HFFc6 (cell line): ENCODE measurements around the gene NUFIP2. TPM values are rescaled to one million over a fixed set of nuclear protein-coding genes. Genes with fewer than 3 reads are reported as not detected.

ENCODE experiments used
- DNase-seq: peaks from one replicate; pipeline ENCODE4 v3.0.0-alpha.2; 2018
- H3K27ac Mint-ChIP-seq: 2 replicates; pipeline ENCODE4 v1.8.0; 2020; ENCODE audit warnings: mild to moderate bottlenecking, mixed read lengths
- H3K27me3 Mint-ChIP-seq: 2 replicates; pipeline ENCODE4 v1.8.0; 2021; ENCODE audit warnings: mild to moderate bottlenecking, moderate library complexity, mixed read lengths; ENCODE audit not compliant: insufficient read depth
- H3K36me3 Mint-ChIP-seq: 2 replicates; pipeline ENCODE4 v1.8.0; 2021; ENCODE audit warnings: low read depth, mixed read lengths
- H3K4me1 Mint-ChIP-seq: 2 replicates; pipeline ENCODE4 v1.8.0; 2020; ENCODE audit warnings: low read depth, mixed read lengths
- H3K4me3 Mint-ChIP-seq: 2 replicates; pipeline ENCODE4 v1.8.0; 2020; ENCODE audit warnings: mild to moderate bottlenecking, moderate library complexity, mixed read lengths
- H3K9me3 Mint-ChIP-seq: 2 replicates; pipeline ENCODE4 v1.8.0; 2020; ENCODE audit warnings: mild to moderate bottlenecking, mixed read lengths
- total RNA-seq, 6 experiments: library from RNA; stranded (reverse); fragmentation: NEBNext Ultra II Directional; extraction: Animal tissue kit (Norgen Biotek cat#: 25700); gene quantifications; 2 replicates in 1 of 6; 3 replicates in 5 of 6; pipeline ENCODE4 v1.2.3, GENCODE V29; 2021
- TF ChIP-seq, protein P1 (sequence below): fragments of 200-600 bp; sonication (generic); IDR thresholded peaks from 2 replicates; pipeline ENCODE4 v1.5.0; 2021; ENCODE audit warnings: antibody characterized with exemption, mild to moderate bottlenecking

The NUFIP2 gene
- total RNA-seq, 6 experiments from 2014 or later: 43.8 to 51.8 (median 49.9) TPM

DNA sequence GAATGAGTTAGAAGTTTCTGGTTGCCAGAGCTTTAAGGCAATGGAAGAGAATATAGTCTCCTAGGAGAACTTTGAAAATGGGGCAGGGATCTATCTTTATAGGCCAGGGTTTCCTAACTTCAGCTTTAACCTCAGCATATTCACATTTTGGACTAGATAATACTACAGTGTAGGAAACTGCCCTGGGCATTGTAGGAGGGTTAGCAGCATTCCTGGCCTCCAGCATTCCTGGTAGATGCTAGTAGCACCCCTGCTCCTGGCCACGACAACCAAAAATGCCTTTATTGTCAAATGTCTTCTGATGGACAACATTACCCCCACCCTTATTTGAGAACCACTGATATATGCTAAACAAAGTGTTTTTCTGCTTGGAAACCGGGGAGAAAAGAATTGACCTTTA, 86.0 kb downstream of the NUFIP2 start:
- Mint-ChIP-seq H3K27me3 (peaks cover 8% of the 10 kb centered on the region), H3K27ac (no peak overlapping the region), H3K4me1 (peaks cover 14% of the 10 kb centered on the region), H3K36me3 (no peaks in the 10 kb centered on the region), H3K9me3 (no peaks in the 10 kb centered on the region), H3K4me3 (no peak overlapping the region)
- TF ChIP-seq, protein P1, sequence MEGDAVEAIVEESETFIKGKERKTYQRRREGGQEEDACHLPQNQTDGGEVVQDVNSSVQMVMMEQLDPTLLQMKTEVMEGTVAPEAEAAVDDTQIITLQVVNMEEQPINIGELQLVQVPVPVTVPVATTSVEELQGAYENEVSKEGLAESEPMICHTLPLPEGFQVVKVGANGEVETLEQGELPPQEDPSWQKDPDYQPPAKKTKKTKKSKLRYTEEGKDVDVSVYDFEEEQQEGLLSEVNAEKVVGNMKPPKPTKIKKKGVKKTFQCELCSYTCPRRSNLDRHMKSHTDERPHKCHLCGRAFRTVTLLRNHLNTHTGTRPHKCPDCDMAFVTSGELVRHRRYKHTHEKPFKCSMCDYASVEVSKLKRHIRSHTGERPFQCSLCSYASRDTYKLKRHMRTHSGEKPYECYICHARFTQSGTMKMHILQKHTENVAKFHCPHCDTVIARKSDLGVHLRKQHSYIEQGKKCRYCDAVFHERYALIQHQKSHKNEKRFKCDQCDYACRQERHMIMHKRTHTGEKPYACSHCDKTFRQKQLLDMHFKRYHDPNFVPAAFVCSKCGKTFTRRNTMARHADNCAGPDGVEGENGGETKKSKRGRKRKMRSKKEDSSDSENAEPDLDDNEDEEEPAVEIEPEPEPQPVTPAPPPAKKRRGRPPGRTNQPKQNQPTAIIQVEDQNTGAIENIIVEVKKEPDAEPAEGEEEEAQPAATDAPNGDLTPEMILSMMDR: no peak
- DNase-seq: no peak

Other genes with a start within 250 kb of the NUFIP2 start
- gene MYO18A, start 113.8 kb downstream of the NUFIP2 start, total RNA-seq: 10 to 100 TPM; 39.2 to 57.7 (median 42.9) TPM
- gene CRYBA1, start 47.3 kb downstream of the NUFIP2 start, total RNA-seq: under 1 TPM in 1 of 6 experiments, not detected in 5; 0.46 TPM
- gene TAOK1, start 96.2 kb upstream of the NUFIP2 start, total RNA-seq: 10 to 100 TPM; 72.0 to 82.6 (median 75.1) TPM